Measurements from ENCODE around the gene HBG1. TPM values are rescaled to one million over a fixed set of nuclear protein-coding genes. Genes with fewer than 3 reads are reported as not detected.

HBG1 gene
- total RNA-seq, 2 experiments from 2014 or later = not detected

DNA sequence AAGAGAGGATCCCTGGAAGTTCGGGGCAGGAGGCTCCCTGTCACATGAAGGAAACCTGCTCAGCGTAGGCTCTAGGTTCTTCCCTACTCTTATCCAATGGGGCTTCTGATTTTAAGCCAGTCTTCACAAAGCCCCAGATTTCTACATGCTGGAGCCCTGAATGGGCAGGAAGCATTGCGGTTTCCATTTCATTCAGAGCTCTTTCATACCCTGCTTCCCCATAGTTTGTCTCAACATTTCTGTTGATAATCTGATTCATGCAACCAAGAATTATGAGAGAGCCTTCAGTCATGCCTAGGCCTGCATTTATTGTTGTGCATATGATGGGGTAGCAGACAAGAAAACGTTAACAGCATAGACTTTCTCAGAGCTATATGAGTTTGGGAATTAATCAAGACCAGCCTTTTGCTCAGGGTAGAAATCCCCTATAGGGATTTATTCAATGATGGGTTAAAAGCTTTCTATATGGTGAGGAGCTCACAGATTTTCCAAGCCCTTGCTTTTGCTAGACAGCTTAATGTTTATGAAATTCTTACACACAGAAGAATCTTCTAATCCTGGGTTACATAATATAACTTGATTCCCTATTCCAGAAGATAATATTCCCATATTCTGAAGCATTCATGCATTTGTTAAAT is 36.2 kb upstream of the HBG1 start:
- POLR2A ChIA-PET = interaction anchor here (1.5 kb wide), 1 partner anchor 12 kb away, joined by 4 read pairs; no protein-coding TSS in a partner anchor
- intact Hi-C loops (cut with micrococcal nuclease; ENCODE audit: unreplicated experiment) = no loop called here
- no peak overlapping the region for H2AFZ ChIP-seq (ENCODE audit: low read length)
- H3K4me1 ChIP-seq (ENCODE audit: insufficient read depth, low read length, poor library complexity, severe bottlenecking) = no peaks in the 10 kb centered on the region
- H3K9me3 ChIP-seq (ENCODE audit: low read length) = no peaks in the 10 kb centered on the region
- H3K4me2 ChIP-seq (ENCODE audit: low read length) = no peak overlapping the region
- no peaks in the 10 kb centered on the region for H3K79me2 ChIP-seq (ENCODE audit: insufficient read depth, low read depth, low read length)
- BruUV-seq (replicated peaks) = no TSS peak
- H3K27ac ChIP-seq (ENCODE audit: low read depth, low read length, poor library complexity, severe bottlenecking) = no peak overlapping the region
- TF ChIP-seq EZH2phosphoT487 (IDR thresholded peaks at IDR 0.05; ENCODE audit: borderline replicate concordance, low read depth, low read length) = no peak
- no peak for TF ChIP-seq CTCF (conservative IDR thresholded peaks at IDR 0.05; ENCODE audit: low read length)
- DNase-seq (ENCODE audit: low spot score) = no peak
- no peaks in the 10 kb centered on the region for H3K36me3 ChIP-seq (ENCODE audit: insufficient read depth, low read length)
- CTCF ChIA-PET (ENCODE audit: unreplicated experiment) = no interaction called here
- no peaks in the 10 kb centered on the region for H3K9me2 ChIP-seq (ENCODE audit: insufficient read depth, low read length)
- H3K4me3 ChIP-seq (ENCODE audit: low read depth, low read length, poor library complexity, severe bottlenecking) = no peak overlapping the region
- no peaks in the 10 kb centered on the region for H4K20me1 ChIP-seq (ENCODE audit: insufficient read depth, low read length)

DNA sequence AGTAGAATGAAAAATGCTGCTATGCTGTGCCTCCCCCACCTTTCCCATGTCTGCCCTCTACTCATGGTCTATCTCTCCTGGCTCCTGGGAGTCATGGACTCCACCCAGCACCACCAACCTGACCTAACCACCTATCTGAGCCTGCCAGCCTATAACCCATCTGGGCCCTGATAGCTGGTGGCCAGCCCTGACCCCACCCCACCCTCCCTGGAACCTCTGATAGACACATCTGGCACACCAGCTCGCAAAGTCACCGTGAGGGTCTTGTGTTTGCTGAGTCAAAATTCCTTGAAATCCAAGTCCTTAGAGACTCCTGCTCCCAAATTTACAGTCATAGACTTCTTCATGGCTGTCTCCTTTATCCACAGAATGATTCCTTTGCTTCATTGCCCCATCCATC is 35.0 kb upstream of the HBG1 start:
- CTCF ChIA-PET (ENCODE audit: unreplicated experiment) = no interaction called here
- BruUV-seq (replicated peaks) = no TSS peak

More for the DNA sequence above, 35.0 kb upstream of the HBG1 start:
- no peak for DNase-seq (ENCODE audit: low spot score)
- no peaks in the 10 kb centered on the region for H3K9me2 ChIP-seq (ENCODE audit: insufficient read depth, low read length)
- no peaks in the 10 kb centered on the region for H3K79me2 ChIP-seq (ENCODE audit: insufficient read depth, low read depth, low read length)
- no peak overlapping the region for H3K27ac ChIP-seq (ENCODE audit: low read depth, low read length, poor library complexity, severe bottlenecking)
- POLR2A ChIA-PET = interaction anchor here (0.5 to 1.5 kb wide), 2 partner anchors 13 to 390 kb away, joined by 3 to 4 read pairs; no protein-coding TSS in a partner anchor
- no peak overlapping the region for H3K4me3 ChIP-seq (ENCODE audit: low read depth, low read length, poor library complexity, severe bottlenecking)
- no peak overlapping the region for H3K4me2 ChIP-seq (ENCODE audit: low read length)
- H2AFZ ChIP-seq (ENCODE audit: low read length) = no peak overlapping the region
- no peaks in the 10 kb centered on the region for H4K20me1 ChIP-seq (ENCODE audit: insufficient read depth, low read length)
- intact Hi-C loops (cut with micrococcal nuclease; ENCODE audit: unreplicated experiment) = no loop called here
- H3K9me3 ChIP-seq (ENCODE audit: low read length) = no peaks in the 10 kb centered on the region
- H3K4me1 ChIP-seq (ENCODE audit: insufficient read depth, low read length, poor library complexity, severe bottlenecking) = no peaks in the 10 kb centered on the region
- no peaks in the 10 kb centered on the region for H3K36me3 ChIP-seq (ENCODE audit: insufficient read depth, low read length)
- TF ChIP-seq CTCF (conservative IDR thresholded peaks at IDR 0.05; ENCODE audit: low read length) = no peak
- TF ChIP-seq EZH2phosphoT487 (IDR thresholded peaks at IDR 0.05; ENCODE audit: borderline replicate concordance, low read depth, low read length) = no peak

All from OCI-LY7 (cell line).